ENCODE measurements around the gene TNPO3.

The TNPO3 gene

GRCh38 chr7:128932862-128933179, 122.1 kb downstream of the TNPO3 start:
- no peak overlapping the region for H3K4me3 ChIP-seq (ENCODE audit: low read depth, low read length)
- in situ Hi-C loops (cut with HindIII; ENCODE audit: low sequenced_read_pairs) = no loop called here
- TF ChIP-seq, protein P1, sequence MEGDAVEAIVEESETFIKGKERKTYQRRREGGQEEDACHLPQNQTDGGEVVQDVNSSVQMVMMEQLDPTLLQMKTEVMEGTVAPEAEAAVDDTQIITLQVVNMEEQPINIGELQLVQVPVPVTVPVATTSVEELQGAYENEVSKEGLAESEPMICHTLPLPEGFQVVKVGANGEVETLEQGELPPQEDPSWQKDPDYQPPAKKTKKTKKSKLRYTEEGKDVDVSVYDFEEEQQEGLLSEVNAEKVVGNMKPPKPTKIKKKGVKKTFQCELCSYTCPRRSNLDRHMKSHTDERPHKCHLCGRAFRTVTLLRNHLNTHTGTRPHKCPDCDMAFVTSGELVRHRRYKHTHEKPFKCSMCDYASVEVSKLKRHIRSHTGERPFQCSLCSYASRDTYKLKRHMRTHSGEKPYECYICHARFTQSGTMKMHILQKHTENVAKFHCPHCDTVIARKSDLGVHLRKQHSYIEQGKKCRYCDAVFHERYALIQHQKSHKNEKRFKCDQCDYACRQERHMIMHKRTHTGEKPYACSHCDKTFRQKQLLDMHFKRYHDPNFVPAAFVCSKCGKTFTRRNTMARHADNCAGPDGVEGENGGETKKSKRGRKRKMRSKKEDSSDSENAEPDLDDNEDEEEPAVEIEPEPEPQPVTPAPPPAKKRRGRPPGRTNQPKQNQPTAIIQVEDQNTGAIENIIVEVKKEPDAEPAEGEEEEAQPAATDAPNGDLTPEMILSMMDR (IDR thresholded peaks at IDR 0.05; ENCODE audit: low read depth, low read length, missing control alignments) = no peak
- no peak for DNase-seq (ENCODE audit: low read depth)

DNA sequence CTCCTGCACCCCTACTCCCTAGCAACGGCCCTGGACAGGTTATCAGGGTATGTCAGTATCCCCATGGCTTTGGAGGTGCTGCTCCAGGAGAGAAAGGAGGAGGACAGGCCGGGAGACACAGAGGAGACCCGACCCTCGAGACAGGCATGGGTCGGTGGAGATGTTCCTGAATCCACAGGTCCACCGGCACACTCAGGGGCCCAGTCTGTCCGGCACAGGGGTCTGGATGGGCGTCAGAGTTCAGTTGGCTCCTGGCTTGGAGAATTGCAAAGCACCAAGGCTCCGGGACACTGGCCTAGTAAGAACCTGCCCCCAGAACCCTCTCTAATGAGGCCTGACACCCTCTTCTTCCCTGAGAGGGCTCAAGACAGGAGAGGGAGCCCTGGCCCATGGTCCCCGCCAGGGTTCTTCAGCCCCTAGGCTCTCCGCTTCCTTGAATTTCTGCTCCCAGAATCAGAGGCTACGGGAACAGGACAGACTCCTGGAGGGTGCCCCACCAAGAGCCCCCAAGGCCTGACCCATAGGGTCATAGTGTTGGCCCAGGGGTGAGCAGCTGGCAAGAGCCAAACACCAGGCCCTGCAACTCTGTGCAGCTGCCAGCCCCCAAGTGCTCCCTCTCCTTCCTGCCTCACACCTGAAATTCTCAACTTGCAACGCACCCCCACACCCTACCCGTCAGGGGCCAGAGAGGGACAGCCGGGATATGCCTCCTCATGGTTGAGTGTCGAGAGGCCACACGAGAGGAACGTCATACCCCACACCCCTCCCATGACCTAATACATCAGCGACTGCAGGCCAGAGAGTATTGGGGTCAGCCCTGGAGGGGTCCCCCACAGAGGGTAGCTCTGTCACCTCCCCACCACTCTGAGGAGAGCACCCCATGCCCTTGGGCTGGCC, 122.7 kb downstream of the TNPO3 start:
- in situ Hi-C loops (cut with HindIII; ENCODE audit: low sequenced_read_pairs) = no loop called here
- no peak for DNase-seq (ENCODE audit: low read depth)
- no peak overlapping the region for H3K4me3 ChIP-seq (ENCODE audit: low read depth, low read length)
- TF ChIP-seq, protein P1 (IDR thresholded peaks at IDR 0.05; ENCODE audit: low read depth, low read length, missing control alignments) = no peak

DNA sequence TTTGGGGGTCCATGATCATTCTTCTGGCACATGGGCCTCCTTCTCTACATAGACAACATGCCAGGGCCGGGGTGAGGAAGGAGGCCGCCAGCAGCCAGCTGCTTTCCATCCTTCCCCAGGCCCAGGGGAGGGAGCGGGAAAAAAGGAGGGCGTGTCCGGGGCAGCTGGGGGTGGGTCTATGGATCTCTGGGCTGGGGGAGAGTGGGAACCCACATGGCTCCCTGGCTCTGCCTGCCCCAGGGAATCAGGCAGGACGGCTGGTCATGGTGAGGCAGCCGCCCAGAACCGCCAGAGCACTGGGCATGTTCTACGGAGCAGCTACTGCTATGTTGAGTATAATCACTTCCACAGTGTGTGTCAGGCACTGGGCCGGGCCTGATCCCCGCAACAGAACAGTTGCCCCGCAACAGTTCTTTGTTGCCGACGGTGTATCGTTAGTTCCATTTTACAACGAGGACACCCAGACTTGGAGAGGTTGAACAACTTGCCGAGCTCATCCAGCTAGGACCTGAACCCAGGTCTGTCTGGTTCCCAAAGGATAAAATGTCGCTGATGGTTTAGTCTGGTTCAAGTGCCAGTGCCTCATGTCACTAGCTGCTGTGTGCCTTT, 123.6 kb downstream of the TNPO3 start:
- TF ChIP-seq, protein P1 (IDR thresholded peaks at IDR 0.05; ENCODE audit: low read depth, low read length, missing control alignments) = no peak
- in situ Hi-C loops (cut with HindIII; ENCODE audit: low sequenced_read_pairs) = no loop called here
- DNase-seq (ENCODE audit: low read depth) = no peak
- H3K4me3 ChIP-seq (ENCODE audit: low read depth, low read length) = no peak overlapping the region

DNA sequence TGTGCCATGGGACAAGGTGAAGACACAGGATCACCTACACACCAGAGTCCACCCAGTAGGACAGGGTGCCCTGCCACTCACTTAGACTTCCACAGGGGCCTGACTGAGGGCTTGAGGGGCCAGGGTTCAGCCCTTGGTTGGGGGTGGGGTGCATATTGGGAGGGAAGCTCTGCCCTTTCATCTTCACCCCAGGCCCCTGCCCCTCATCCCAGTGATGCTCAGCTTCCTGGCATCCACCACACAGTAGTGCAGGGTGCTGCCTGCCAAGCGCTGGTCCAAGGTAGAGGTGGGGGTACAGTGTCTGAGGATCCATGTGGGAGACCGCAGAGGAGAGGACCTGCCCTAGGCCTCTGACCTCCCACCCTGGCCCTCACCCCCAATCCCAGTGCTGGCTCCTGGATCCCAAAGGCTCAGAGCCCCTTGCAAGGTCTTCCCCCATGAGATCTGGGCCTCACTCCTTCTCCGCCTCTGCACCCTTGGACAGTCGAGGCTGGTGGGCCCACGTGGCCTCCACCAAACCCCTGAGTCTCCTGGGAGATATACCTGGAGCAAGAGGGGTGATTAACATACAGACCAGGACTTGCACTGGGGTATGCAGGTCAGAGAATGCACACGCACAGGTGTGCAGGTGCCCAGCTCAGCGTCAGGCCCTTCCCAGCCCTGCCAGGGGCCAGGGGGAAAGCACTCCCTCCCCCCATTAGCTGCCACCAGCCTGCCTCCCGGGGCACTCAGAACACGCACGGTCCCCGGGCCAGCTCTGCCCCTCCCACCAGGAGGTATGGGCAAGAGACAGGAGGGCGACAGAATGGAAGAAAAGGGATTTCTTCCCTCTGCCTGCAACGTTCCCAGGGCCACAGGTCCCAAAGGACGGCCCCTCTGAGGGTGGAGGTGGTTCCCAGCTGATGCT, 125.8 kb downstream of the TNPO3 start:
- in situ Hi-C loops (cut with HindIII; ENCODE audit: low sequenced_read_pairs) = no loop called here
- DNase-seq (ENCODE audit: low read depth) = no peak
- no peak overlapping the region for H3K4me3 ChIP-seq (ENCODE audit: low read depth, low read length)
- TF ChIP-seq, protein P1 (IDR thresholded peaks at IDR 0.05; ENCODE audit: low read depth, low read length, missing control alignments) = no peak

- H3K4me3 ChIP-seq (ENCODE audit: low read depth, low read length) = no peak overlapping the region
- TF ChIP-seq, protein P1 (IDR thresholded peaks at IDR 0.05; ENCODE audit: low read depth, low read length, missing control alignments) = no peak
- DNase-seq (ENCODE audit: low read depth) = no peak
- in situ Hi-C loops (cut with HindIII; ENCODE audit: low sequenced_read_pairs) = no loop called here
Observed at GRCh38 chr7:128928159-128928813, 126.6 kb downstream of the TNPO3 start.

All from astrocyte of the cerebellum (primary cell).